Trophoblast cell (in vitro differentiated cells and primary cell): Measurements from ENCODE around the gene CELSR2.

Source experiments
- DNase-seq, 2 donors: peaks; one replicate each; pipeline ENCODE4 v3.0.0-alpha.2; 2016
- H2AFZ ChIP-seq: 2 replicates; pipeline ENCODE4 v1.6.1; 2013; ENCODE audit warnings: low read length, moderate library complexity, mild to moderate bottlenecking; ENCODE audit not compliant: insufficient read depth, poor library complexity
- H2AK5ac ChIP-seq: 2 replicates; pipeline ENCODE4 v1.6.1; 2013; ENCODE audit warnings: mild to moderate bottlenecking, low read length
- H2BK120ac ChIP-seq: 2 replicates; pipeline ENCODE4 v1.6.1; 2013; ENCODE audit warnings: low read length, mild to moderate bottlenecking, moderate library complexity; ENCODE audit not compliant: insufficient read depth, poor library complexity
- H2BK12ac ChIP-seq: 2 replicates; pipeline ENCODE4 v1.6.1; 2013; ENCODE audit warnings: mild to moderate bottlenecking, low read length, moderate library complexity
- H2BK5ac ChIP-seq: 2 replicates; pipeline ENCODE4 v1.6.1; 2013; ENCODE audit warnings: low read length, low read depth, moderate library complexity, mild to moderate bottlenecking; ENCODE audit not compliant: poor library complexity
- H3K14ac ChIP-seq: 2 replicates; pipeline ENCODE4 v1.6.1; 2013; ENCODE audit warnings: mild to moderate bottlenecking, low read length
- H3K18ac ChIP-seq: 2 replicates; pipeline ENCODE4 v1.6.1; 2013; ENCODE audit warnings: mild to moderate bottlenecking, low read length
- H3K23ac ChIP-seq: 2 replicates; pipeline ENCODE4 v1.6.1; 2013; ENCODE audit warnings: low read length
- H3K27ac ChIP-seq: 2 replicates; pipeline ENCODE4 v1.5.1; 2013; ENCODE audit warnings: low read depth, mild to moderate bottlenecking, inconsistent platforms, low read length, moderate library complexity
- H3K27me3 ChIP-seq: 2 replicates; pipeline ENCODE4 v1.6.1; 2013; ENCODE audit warnings: inconsistent platforms, mild to moderate bottlenecking, low read length, moderate library complexity; ENCODE audit not compliant: insufficient read depth
- H3K36me3 ChIP-seq, 2 experiments: 1 replicate in 1 of 2; 2 replicates in 1 of 2; pipeline ENCODE4 v1.6.1; 2013; ENCODE audit warnings: low read length in 2 of 2, mild to moderate bottlenecking in 2 of 2, moderate library complexity in 1 of 2; ENCODE audit not compliant: insufficient read depth in 2 of 2, control insufficient read depth in 1 of 2
- H3K4ac ChIP-seq: 2 replicates; pipeline ENCODE4 v1.6.1; 2013; ENCODE audit warnings: low read depth, mild to moderate bottlenecking, low read length, moderate library complexity
- H3K4me1 ChIP-seq, 2 experiments: 1 replicate in 1 of 2; 2 replicates in 1 of 2; pipeline ENCODE4 v1.6.1; 2013; ENCODE audit warnings: low read length in 2 of 2, mild to moderate bottlenecking in 2 of 2, moderate library complexity in 1 of 2; ENCODE audit not compliant: insufficient read depth in 2 of 2, control insufficient read depth in 1 of 2
- H3K4me2 ChIP-seq: 2 replicates; pipeline ENCODE4 v1.6.1; 2013; ENCODE audit warnings: inconsistent platforms, mild to moderate bottlenecking, low read length, moderate library complexity
- H3K4me3 ChIP-seq: 2 replicates; pipeline ENCODE4 v1.5.1; 2013; ENCODE audit warnings: mild to moderate bottlenecking, low read depth, low read length, inconsistent platforms
- H3K79me1 ChIP-seq: one replicate; pipeline ENCODE4 v1.6.1; 2013; ENCODE audit warnings: low read length
- H3K79me2 ChIP-seq: 2 replicates; pipeline ENCODE4 v1.6.1; 2013; ENCODE audit warnings: low read length, mild to moderate bottlenecking; ENCODE audit not compliant: control insufficient read depth, insufficient read depth, poor library complexity
- H3K9ac ChIP-seq: 2 replicates; pipeline ENCODE4 v1.6.1; 2013; ENCODE audit warnings: mild to moderate bottlenecking, low read length
- H3K9me3 ChIP-seq: 2 replicates; pipeline ENCODE4 v1.6.1; 2013; ENCODE audit warnings: low read depth, mild to moderate bottlenecking, control low read depth, inconsistent platforms, low read length; ENCODE audit not compliant: insufficient read depth
- H4K12ac ChIP-seq: 2 replicates; pipeline ENCODE4 v1.6.1; 2013; ENCODE audit warnings: low read depth, mild to moderate bottlenecking, low read length, moderate library complexity
- H4K8ac ChIP-seq: 2 replicates; pipeline ENCODE4 v1.6.1; 2013; ENCODE audit warnings: low read depth, mild to moderate bottlenecking, low read length, moderate library complexity
- H4K91ac ChIP-seq: one replicate; pipeline ENCODE4 v1.6.1; 2013; ENCODE audit warnings: low read depth, mild to moderate bottlenecking, low read length, moderate library complexity
- WGBS: extraction: QIAGEN DNeasy Blood & Tissue Kit; methylation state at CpG from one replicate; pipeline ENCODE4 v1.1.7; 2013; ENCODE audit warnings: missing lambda C conversion rate; ENCODE audit not compliant: insufficient read length, insufficient coverage; ENCODE audit errors: extremely low coverage; 5-methylcytosine and 5-hydroxymethylcytosine counted together

Gene CELSR2

DNA sequence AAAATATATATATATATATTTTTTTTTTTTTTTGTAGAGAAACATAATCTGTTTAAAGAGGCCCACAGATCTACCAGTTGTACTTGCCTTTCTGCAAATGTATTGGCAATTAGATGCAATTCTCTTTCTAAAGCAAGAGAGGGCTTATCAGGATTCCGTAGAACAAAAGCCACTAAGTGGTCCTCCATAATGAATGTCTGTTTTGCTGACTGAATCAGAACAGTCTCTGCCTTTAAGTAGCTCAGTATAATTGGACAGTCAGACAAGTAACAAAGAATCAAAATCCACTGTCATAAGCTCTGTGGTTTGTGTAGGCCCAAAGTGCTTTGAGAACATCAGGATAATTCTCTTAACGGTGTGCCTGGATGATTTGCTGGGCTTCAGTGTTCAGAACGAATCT, 18.3 kb upstream of the CELSR2 start:
- no peak overlapping the region for H4K12ac ChIP-seq
- no peak for DNase-seq
- H3K36me3 ChIP-seq: peaks cover 39 to 53% of the 10 kb centered on the region in 2 experiments
- H2AK5ac ChIP-seq: no peak overlapping the region
- no CpG with 5 or more reads among the region's 3 CpGs for WGBS
- no peak overlapping the region for H2BK12ac ChIP-seq
- H3K4me2 ChIP-seq: no peak overlapping the region
- H3K14ac ChIP-seq: no peak overlapping the region
- no peak overlapping the region for H3K9ac ChIP-seq
- no peak overlapping the region for H2AFZ ChIP-seq
- no peak overlapping the region for H4K8ac ChIP-seq
- no peak overlapping the region for H3K23ac ChIP-seq
- H3K27me3 ChIP-seq: no peaks in the 10 kb centered on the region
- no peak overlapping the region for H4K91ac ChIP-seq
- H3K9me3 ChIP-seq: no peaks in the 10 kb centered on the region
- no peaks in the 10 kb centered on the region for H3K4me1 ChIP-seq
- no peak overlapping the region for H3K18ac ChIP-seq
- H3K4me3 ChIP-seq: no peak overlapping the region
- H2BK120ac ChIP-seq: no peak overlapping the region
- no peak overlapping the region for H3K4ac ChIP-seq
- no peaks in the 10 kb centered on the region for H3K79me1 ChIP-seq
- H3K27ac ChIP-seq: no peak overlapping the region
- no peaks in the 10 kb centered on the region for H3K79me2 ChIP-seq
- H2BK5ac ChIP-seq: no peak overlapping the region

DNA sequence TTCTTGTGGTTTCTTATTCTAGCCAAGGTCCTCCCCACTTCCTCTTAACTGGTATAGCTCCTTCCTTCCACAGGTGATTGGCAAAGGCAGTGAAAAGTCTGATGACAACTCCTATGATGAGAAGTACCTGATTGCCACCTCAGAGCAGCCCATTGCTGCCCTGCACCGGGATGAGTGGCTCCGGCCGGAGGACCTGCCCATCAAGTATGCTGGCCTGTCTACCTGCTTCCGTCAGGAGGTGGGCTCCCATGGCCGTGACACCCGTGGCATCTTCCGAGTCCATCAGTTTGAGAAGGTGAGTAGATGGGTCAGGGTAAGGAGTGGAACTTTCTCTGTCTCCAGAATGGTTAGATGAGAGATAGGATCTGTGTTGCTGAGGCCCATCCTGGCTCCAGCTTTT, 14.2 kb upstream of the CELSR2 start:
- Histone ChIP-seq H3K18ac (no peak overlapping the region), H2BK5ac (no peak overlapping the region), H3K4me3 (no peak overlapping the region), H2AFZ (no peak overlapping the region), H4K12ac (no peak overlapping the region), H3K4me2 (no peak overlapping the region), H4K8ac (no peak overlapping the region), H4K91ac (no peak overlapping the region), H3K23ac (no peak overlapping the region), H3K36me3 (peaks cover 47 to 72% of the 10 kb centered on the region in 2 experiments), H2BK12ac (no peak overlapping the region), H3K79me1 (no peaks in the 10 kb centered on the region), H3K14ac (no peak overlapping the region), H2BK120ac (no peak overlapping the region), H3K9me3 (no peaks in the 10 kb centered on the region), H2AK5ac (no peak overlapping the region), H3K4me1 (peaks cover 7 to 9% of the 10 kb centered on the region in 2 experiments), H3K4ac (no peak overlapping the region), H3K27ac (no peak overlapping the region), H3K27me3 (no peaks in the 10 kb centered on the region), H3K79me2 (no peaks in the 10 kb centered on the region), H3K9ac (no peak overlapping the region)
- WGBS: no CpG with 5 or more reads among the region's 7 CpGs
- DNase-seq: no peak

DNA sequence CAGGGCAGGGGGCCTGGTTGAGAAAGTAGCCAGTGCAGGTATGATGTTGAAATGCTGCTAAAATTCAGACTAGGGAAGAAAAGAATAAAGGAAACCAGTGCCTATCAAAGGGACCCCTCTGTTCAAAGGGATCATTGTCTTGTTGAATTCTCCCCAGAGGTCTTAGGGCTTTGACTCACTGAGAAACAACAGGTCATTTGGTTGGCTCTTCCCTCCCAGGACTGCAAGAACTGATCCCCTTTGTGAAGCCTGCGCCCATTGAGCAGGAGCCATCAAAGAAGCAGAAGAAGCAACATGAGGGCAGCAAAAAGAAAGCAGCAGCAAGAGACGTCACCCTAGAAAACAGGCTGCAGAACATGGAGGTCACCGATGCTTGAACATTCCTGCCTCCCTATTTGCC, 11.8 kb upstream of the CELSR2 start:
- no peak overlapping the region for H2AFZ ChIP-seq
- H3K27me3 ChIP-seq: no peaks in the 10 kb centered on the region
- no peak overlapping the region for H2BK120ac ChIP-seq
- H2BK12ac ChIP-seq: no peak overlapping the region
- H2AK5ac ChIP-seq: no peak overlapping the region
- no peak overlapping the region for H3K9ac ChIP-seq
- H3K23ac ChIP-seq: no peak overlapping the region
- no peaks in the 10 kb centered on the region for H3K9me3 ChIP-seq
- no peak overlapping the region for H4K8ac ChIP-seq
- H4K91ac ChIP-seq: no peak overlapping the region
- no peak for DNase-seq
- H3K27ac ChIP-seq: no peak overlapping the region
- no peak overlapping the region for H3K14ac ChIP-seq
- no peak overlapping the region for H3K4me2 ChIP-seq
- H4K12ac ChIP-seq: no peak overlapping the region
- H3K79me2 ChIP-seq: no peaks in the 10 kb centered on the region
- no peak overlapping the region for H2BK5ac ChIP-seq
- H3K36me3 ChIP-seq: peaks cover 35 to 54% of the 10 kb centered on the region in 2 experiments
- H3K4me1 ChIP-seq: peaks cover 12 to 20% of the 10 kb centered on the region in 2 experiments
- WGBS: no CpG with 5 or more reads among the region's 3 CpGs
- no peak overlapping the region for H3K18ac ChIP-seq
- no peaks in the 10 kb centered on the region for H3K79me1 ChIP-seq
- H3K4me3 ChIP-seq: no peak overlapping the region
- no peak overlapping the region for H3K4ac ChIP-seq

DNA sequence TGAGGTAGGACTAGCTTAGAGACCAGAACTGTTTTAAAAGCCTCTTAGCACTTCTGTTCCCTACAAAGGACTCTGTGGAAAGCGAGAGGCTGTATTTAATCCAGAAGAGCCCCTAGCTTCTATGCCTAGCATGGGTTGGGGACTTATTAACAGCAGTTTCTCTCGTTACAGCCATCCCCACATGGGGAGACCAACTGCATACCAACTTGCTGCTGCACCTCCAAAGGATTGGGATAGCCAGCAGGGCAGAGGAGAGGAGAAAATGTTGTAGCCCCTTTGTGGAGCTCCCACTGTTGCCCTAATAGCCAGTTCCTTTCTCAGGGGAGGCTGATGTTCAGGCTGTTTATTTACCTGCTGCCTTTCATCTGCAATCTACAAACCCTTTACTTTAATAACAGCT, 11.0 kb upstream of the CELSR2 start:
- Histone ChIP-seq H2BK120ac (no peak overlapping the region), H3K9ac (no peak overlapping the region), H3K4me2 (no peak overlapping the region), H2BK5ac (no peak overlapping the region), H3K79me2 (no peaks in the 10 kb centered on the region), H3K4me1 (peaks cover 12 to 20% of the 10 kb centered on the region in 2 experiments), H2AFZ (no peak overlapping the region), H3K18ac (no peak overlapping the region), H2BK12ac (no peak overlapping the region), H3K79me1 (no peaks in the 10 kb centered on the region), H4K8ac (no peak overlapping the region), H3K23ac (no peak overlapping the region), H3K14ac (no peak overlapping the region), H3K36me3 (peaks cover 33 to 49% of the 10 kb centered on the region in 2 experiments), H3K4ac (no peak overlapping the region), H3K27me3 (no peaks in the 10 kb centered on the region), H3K27ac (no peak overlapping the region), H2AK5ac (no peak overlapping the region), H3K4me3 (no peak overlapping the region), H3K9me3 (no peaks in the 10 kb centered on the region), H4K12ac (no peak overlapping the region), H4K91ac (no peak overlapping the region)
- no peak for DNase-seq
- no CpG with 5 or more reads among the region's 2 CpGs for WGBS
